ENCODE measurements around the gene RTL9.
"Not testable (repeated sequence)": the region's sequence is repeated elsewhere in the genome, so short reads cannot be mapped to it uniquely, and the experiment has no call there.

The RTL9 gene

GRCh38 chrX:110406250-110406649 lies 47.6 kb downstream of the RTL9 start:
- DNase-seq (ENCODE audit: low read depth, low spot score): not testable (repeated sequence)

GRCh38 chrX:110406822-110407221 lies 48.2 kb downstream of the RTL9 start:
- DNase-seq (ENCODE audit: low read depth, low spot score): no peak

GRCh38 chrX:110407910-110408545 lies 49.4 kb downstream of the RTL9 start:
- peak; percentile 26 for DNase-seq (ENCODE audit: low read depth, low spot score)
